ENCODE results near the gene HNMT.
"Not testable (repeated sequence)": the region's sequence is repeated elsewhere in the genome, so short reads cannot be mapped to it uniquely, and the experiment has no call there.

HNMT gene

DNA sequence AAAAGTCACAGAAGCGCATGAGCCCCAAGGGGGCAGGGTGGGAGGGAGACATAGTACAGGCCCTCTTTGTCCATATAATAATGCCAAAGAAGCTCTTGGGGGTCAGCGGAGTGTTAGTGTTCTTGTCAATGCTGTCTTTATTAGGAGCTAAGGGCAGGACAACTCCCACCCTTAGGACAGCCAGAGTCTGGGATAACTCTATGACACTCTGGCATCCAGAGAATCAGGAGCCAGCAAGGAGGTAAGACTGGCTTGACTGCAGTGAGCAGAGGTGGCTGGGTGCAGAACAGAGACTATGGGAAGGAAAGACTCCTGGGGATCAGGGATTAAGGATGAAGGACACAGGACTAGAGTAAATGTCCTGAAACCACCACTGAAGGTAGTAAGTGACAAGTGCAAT is 19.0 kb upstream of the HNMT start:
- no peak for DNase-seq

GRCh38 chr2:137946227-137946626 is 18.0 kb upstream of the HNMT start:
- DNase-seq: no peak

GRCh38 chr2:137947032-137947727 is 17.1 kb upstream of the HNMT start:
- DNase-seq: no peak

- DNase-seq: peak in 38 of 51 donors; percentile 1 to 76 (median 32)
Observed at GRCh38 chr2:137947728-137948336, 16.4 kb upstream of the HNMT start.

- no peak for DNase-seq
Observed at GRCh38 chr2:137948894-137949293, 15.4 kb upstream of the HNMT start.

DNA sequence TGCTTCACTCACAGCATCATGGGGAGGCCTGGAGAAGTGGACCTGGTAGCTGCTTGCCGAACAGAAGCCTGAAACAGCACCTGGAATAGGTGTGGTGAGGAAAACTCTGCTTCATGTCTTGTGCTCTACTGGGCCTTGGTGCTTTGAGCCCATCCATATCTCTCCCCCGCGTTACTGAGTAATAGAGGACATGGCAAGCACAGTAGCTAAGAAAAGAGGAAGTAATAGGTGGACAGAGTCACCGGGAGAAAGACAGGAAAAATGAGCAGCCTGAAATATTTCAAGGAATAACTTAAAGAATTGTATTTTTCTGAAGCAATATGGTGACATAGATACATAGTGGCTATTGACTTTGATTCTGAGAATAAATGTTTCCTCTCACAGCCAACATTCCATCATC is 14.0 kb upstream of the HNMT start:
- no peak for DNase-seq

GRCh38 chr2:137951586-137951985 is 12.7 kb upstream of the HNMT start:
- no peak for DNase-seq

GRCh38 chr2:137952586-137953129 is 11.6 kb upstream of the HNMT start:
- DNase-seq: no peak

DNA sequence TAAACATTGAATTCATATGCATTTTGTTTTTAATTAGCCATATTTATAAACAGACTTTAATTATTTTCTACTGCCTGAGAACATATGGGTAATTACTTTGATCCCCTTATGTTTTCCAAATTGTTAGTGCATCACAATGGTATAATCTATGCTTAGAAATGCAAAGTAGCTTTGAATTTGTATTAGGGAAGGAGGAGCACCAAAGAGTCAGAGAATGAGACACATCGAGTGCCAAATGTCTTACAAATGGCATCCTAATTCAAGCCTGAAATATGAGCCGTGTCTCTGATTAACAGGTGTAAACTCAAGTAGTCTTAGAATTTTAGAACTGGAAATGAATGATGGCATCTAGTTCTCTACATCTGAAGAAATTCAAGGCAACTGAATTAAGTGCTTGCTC is 8.7 kb upstream of the HNMT start:
- DNase-seq: no peak

DNA sequence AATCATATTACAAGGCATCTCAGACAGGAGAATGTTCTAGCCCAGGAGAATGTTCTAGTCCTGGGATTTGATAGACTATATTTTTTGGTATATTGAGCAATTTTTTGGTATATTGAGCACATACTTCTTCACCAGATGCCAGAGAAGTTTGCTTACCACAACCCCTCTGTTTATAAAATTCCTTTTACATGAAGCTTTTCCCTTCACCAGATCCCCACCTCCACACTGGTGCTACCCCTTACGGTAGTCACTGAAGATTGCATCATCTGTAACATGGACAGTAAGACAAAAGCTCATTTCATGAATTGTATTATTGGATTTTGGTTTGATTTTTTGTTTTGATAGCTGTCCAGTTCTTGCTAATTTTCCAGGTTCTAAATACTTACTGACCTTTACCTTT is 7.2 kb upstream of the HNMT start:
- no peak for DNase-seq

DNA sequence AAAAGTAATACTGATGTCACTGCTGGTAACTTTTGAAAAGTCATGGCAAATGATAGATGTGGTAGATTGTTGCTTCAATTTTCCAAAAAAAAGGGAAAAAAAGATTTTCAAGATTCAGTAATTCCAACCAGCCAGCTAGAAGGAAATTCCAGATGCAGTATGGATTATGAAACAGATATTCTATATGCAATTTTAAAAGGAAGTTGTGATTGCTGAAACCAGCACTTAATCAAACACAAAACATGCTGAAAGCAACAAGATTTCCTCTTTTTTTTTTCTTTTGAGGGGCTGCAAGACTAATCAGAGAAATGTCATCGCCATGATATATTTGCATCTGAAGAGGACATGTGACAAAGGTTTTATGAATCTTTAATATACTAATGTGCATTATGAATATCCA is 5.1 kb upstream of the HNMT start:
- no peak for DNase-seq

DNA sequence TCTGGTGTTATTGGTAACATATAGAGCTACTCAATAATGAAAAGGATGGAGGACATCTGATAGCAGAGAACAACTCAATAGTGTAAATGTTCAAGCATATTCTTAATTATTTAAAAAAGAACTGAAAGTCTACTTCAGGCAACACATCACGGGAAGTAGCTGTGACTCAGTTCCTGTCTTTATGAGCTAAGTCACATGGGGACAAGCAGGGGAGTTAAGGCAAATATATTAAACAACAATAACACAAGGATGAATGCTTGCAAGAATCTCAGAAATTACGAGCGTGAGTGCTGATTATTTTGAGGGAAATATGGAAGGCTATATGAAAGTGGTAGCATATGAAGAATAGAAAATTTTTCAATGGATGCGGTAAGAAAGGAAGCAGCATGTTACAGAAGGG is 4.0 kb upstream of the HNMT start:
- no peak for DNase-seq

GRCh38 chr2:137961602-137962001 is 2.7 kb upstream of the HNMT start:
- no peak for DNase-seq

- peak in 2 of 51 donors; percentile 2 to 24 for DNase-seq
Observed at GRCh38 chr2:137963535-137964065, 673 bp upstream of the HNMT start.

GRCh38 chr2:137964859-137965459 is 686 bp downstream of the HNMT start:
- DNase-seq: peak in 1 of 51 donors; percentile 35

- DNase-seq: no peak
Observed at GRCh38 chr2:137966043-137966442, 1.8 kb downstream of the HNMT start.

DNA sequence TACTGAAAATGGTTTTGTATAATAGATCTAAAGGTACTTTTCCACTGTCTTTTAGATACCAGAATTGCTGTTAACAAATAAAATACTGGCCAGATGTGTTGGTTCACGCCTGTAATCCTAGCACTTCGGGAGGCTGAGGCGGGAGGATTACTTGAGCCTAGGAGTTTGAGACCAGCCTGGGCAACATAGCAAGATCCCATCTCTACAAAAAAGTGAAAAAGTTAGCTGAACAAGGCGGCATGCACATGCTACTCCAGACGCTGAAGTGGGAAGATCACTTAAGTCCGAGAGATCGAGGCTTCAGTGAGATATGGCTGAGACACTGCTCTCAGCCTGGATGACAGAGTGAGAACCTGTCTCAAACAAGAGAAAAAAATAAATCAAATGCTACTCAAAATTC is 2.8 kb downstream of the HNMT start:
- no peak for DNase-seq

- DNase-seq: no peak
Observed at GRCh38 chr2:137968477-137969417, 4.5 kb downstream of the HNMT start.

DNA sequence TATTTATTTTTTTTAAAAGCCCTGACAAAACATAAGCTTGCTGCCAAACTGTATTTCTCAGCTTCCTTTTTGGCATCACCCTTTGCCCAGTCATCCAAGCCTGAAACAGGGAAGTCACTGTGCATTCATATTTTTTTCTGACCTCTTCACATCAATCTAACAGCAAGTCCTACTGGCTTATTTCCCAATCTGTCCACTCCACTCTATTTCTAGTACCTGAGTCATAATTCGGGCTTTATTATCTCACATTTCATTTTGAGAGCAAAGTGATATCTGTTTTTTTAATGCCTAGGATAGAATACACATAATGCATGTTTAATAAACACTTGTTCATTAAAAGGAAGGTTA is 5.1 kb downstream of the HNMT start:
- DNase-seq: peak in 2 of 51 donors; percentile 4 to 50

GRCh38 chr2:137969876-137970275 is 5.6 kb downstream of the HNMT start:
- DNase-seq: no peak

DNA sequence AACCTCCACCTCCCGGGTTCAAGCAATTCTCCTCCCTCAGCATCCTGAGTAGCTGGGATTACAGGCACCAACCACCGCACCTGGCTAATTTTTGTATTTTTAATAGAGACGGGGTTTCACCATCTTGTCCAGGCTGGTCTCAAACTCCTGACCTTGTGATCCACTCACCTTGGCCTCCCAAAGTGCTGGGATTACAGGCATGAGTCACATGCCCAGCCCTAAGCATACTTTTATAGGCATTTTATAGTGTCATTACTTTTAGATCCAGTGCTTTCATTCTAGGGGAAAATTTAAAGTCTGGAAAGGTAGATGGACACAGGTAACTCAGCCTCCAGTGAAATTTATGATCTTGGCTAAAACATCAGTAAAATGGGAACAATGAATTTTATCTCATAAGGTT is 7.0 kb downstream of the HNMT start:
- DNase-seq: not testable (repeated sequence)

DNA sequence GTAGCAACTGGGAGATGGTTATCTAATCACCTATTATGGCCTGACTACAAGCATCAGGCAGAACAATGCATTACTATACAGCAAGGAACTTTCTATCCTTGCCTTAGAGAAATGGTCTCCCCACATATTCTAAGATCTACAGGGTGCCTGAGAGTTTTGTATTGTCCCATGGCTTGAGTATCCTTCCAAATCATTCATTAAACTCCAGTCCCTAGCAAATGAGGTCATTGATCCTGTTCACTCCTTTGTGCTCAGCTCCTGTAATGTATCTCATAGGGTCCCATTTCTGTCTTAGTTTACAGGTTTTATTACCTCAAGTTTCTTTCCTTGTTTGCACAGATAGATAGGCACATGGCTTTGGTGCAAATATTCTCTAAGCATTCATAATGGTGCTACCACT is 9.0 kb downstream of the HNMT start:
- no peak for DNase-seq
